Activated naive CD4-positive, alpha-beta T cell treated with Interleukin-2 at 50 U/mL for 16 hours (primary cell): ENCODE measurements around the gene ERCC5.

Source experiments
- DNase-seq: peaks from one replicate; pipeline ENCODE4 v3.0.0-alpha.2; 2020

Gene ERCC5

GRCh38 chr13:102897371-102898138 is 51.7 kb downstream of the ERCC5 start:
- no peak for DNase-seq

GRCh38 chr13:102900193-102900608 is 54.4 kb downstream of the ERCC5 start:
- DNase-seq, result no peak

- no peak for DNase-seq
Measured at GRCh38 chr13:102901056-102901455, 55.2 kb downstream of the ERCC5 start.

GRCh38 chr13:102901615-102902305 is 55.9 kb downstream of the ERCC5 start:
- no peak for DNase-seq

GRCh38 chr13:102902789-102903347 is 57.0 kb downstream of the ERCC5 start:
- no peak for DNase-seq

- no peak for DNase-seq
Measured at GRCh38 chr13:102903659-102904407, 58.0 kb downstream of the ERCC5 start.

GRCh38 chr13:102904408-102904862 is 58.6 kb downstream of the ERCC5 start:
- no peak for DNase-seq

- no peak for DNase-seq
Measured at GRCh38 chr13:102905905-102906771, 60.3 kb downstream of the ERCC5 start.

- DNase-seq, result no peak
Measured at GRCh38 chr13:102907016-102907756, 61.4 kb downstream of the ERCC5 start.

GRCh38 chr13:102907886-102908515 is 62.2 kb downstream of the ERCC5 start:
- no peak for DNase-seq

GRCh38 chr13:102909971-102910370 is 64.1 kb downstream of the ERCC5 start:
- no peak for DNase-seq

- no peak for DNase-seq
Measured at GRCh38 chr13:102911336-102911735, 65.5 kb downstream of the ERCC5 start.

GRCh38 chr13:102912599-102912998 is 66.8 kb downstream of the ERCC5 start:
- DNase-seq, result no peak

- DNase-seq, result no peak
Measured at GRCh38 chr13:102913914-102914313, 68.1 kb downstream of the ERCC5 start.

GRCh38 chr13:102914339-102914930 is 68.6 kb downstream of the ERCC5 start:
- DNase-seq, result no peak

GRCh38 chr13:102915393-102915930 is 69.6 kb downstream of the ERCC5 start:
- DNase-seq, result no peak

- no peak for DNase-seq
Measured at GRCh38 chr13:102917019-102917418, 71.2 kb downstream of the ERCC5 start.

- no peak for DNase-seq
Measured at GRCh38 chr13:102922184-102922583, 76.4 kb downstream of the ERCC5 start.
